GM12873 (cell line): ENCODE results near the gene MICALL2.

Experiments used
- TF ChIP-seq, protein P1 (sequence below): IDR thresholded peaks from 2 replicates; pipeline ENCODE4 v1.5.1; 2012; ENCODE audit warnings: low read depth, mild to moderate bottlenecking, moderate library complexity, low read length, control low read depth; ENCODE audit not compliant: insufficient read depth; ENCODE audit errors: missing control alignments

MICALL2 gene

DNA sequence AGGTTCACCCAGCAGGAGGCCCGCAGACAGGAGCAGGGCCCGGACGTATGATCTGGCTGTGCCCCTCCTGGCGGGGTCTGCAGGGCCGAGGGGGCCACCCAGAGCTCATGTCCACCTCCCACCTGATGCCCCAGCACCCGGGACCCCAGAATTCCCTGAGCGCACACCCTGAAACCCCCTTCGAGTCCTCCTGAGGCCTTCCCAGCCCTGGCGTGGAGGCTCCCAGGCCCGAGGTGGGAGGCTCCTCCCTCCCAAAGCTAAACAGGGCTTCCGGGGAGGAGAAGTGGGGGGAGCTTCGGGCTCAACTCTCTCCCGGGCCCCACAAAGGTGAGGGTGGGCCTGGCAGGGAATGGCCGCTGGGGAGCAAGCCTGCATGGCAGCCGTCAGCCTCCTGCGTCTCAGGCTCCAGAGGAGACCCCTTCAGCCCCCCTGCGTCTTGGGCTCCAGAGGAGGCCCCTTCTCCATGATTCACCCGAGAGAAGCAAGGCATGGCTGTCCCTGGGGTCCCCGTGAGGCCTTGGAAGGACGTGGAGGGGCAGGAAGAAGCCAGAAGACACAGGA is 30.2 kb downstream of the MICALL2 start:
- TF ChIP-seq, protein P1, sequence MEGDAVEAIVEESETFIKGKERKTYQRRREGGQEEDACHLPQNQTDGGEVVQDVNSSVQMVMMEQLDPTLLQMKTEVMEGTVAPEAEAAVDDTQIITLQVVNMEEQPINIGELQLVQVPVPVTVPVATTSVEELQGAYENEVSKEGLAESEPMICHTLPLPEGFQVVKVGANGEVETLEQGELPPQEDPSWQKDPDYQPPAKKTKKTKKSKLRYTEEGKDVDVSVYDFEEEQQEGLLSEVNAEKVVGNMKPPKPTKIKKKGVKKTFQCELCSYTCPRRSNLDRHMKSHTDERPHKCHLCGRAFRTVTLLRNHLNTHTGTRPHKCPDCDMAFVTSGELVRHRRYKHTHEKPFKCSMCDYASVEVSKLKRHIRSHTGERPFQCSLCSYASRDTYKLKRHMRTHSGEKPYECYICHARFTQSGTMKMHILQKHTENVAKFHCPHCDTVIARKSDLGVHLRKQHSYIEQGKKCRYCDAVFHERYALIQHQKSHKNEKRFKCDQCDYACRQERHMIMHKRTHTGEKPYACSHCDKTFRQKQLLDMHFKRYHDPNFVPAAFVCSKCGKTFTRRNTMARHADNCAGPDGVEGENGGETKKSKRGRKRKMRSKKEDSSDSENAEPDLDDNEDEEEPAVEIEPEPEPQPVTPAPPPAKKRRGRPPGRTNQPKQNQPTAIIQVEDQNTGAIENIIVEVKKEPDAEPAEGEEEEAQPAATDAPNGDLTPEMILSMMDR: no peak

DNA sequence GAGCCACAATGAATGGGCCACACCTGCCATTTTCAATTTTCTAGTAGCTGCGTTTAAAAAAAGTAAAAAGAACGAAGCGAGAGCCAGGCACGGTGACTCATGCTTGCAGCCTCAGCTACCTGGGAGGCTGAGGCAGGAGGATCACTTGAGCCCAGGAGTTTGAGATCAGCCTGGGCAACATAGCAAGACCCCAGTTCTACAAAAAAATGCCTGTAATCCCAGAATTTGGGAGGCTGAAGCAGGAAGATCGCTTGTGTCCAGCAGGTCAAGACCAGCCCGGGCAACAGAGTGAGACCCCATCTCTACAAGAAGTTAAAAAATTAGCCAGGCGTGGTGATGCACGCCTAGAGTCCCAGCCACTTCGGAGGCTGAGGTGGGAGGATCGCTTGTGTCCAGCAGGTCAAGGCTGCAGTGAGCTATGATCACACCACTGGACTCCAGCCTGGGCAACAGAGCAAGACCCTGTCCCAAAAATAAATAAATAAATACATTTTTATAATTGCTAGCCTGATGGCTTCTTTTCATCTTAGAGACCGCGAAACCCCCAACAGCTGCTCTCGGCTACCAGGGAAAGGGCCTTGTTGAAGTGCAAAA is 32.1 kb downstream of the MICALL2 start:
- TF ChIP-seq, protein P1: no peak

DNA sequence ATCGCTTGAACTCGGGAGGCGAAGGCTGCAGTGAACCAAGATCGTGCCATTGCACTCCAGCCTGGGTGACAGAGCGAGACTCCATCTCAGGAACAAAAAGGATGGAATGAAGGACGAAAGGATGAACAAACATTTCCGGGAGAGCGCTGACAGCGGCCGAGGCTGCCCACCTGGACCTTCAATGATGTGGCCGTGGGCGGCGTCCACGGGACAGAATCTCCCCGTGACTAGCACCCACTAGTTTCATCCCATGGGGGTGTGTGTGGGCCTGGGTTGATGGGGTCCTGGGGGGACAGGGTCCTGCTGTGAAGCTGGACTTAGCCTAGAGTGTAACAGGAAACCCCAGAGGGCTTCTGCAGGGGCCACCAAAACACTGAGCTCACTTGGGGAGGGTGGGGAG is 32.8 kb downstream of the MICALL2 start:
- TF ChIP-seq, protein P1: no peak

DNA sequence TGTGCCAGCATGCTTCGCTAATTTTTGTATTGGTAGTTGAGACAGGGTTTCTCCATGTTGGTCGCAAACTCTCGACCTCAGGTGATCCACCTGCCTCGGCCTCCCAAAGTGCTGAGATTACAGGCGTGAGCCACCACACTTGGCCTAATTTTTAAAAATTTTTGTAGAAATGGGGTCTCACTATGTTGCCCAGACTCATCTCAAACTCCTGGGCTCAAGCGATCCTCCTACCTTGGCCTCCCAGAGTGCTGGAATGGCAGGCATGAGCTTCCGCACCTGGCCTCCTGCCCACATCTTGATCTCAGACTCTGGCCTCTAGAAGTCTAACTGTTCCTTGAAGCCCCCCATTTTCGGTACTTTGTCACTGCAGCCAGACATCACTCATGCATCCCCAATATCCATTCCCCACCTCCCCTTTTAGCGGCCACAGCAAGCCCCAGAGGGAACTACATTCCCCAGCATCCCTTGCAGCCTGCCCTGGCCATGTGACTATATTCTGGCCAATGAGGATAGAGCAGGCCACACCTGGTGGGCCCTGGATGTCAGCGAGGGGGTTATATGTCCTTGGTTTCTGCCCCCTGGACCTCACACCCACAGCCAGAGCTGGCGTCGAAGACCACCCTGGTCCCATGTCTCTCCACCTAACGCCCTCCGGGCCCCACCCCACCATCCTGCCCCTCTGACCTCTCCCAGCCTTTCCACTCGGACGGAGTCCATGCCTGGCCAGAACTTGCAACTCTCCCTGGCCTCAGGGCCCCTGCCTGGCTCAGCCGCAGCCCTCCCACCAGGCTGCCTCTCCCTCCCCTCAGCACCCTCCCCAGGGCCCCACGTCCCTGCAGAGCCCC is 33.8 kb downstream of the MICALL2 start:
- TF ChIP-seq, protein P1: no peak

DNA sequence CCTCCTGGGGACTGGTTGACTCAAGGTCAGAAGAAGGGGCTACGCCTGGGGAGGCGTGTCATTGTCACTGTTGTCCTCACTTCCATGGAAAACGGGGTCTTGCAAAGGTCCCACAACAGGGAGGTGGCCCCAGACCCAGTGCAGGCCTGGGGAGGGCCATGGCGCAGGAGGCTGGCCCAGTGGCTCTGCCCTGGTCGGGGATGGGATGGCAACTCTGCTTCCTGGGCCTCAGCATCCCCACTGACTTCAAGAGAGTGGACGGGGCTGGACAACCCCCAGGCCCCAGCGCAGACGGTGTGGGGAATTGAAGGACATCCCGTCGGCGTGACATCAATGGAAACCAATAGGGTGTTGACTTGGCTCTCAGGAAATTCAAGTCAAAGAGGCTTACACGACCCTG is 35.2 kb downstream of the MICALL2 start:
- TF ChIP-seq, protein P1: no peak

DNA sequence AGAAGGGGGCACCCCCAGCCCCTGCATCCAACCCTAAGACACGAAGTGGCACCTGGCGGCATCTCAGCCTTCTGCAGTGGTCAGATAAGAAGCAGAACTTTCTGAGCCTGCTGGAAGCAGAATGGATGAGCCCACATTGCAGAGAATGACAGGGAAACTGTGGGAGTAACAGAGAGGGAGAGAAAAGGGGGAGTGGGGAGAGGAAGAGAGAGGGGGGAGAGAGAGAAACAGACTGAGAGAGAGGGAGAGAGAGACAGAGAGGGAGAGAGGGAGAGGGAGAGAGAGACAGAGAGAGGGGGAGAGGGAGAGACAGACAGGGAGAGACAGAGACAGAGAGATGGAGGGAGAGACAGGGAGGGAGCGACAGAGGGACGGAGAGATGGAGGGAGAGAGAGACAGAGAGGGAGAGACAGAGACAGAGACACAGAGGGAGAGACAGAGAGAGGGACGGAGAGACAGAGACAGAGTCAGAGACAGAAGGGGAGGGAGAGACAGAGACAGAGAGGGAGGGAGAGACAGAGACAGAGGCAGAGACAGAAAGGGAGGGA is 35.9 kb downstream of the MICALL2 start:
- TF ChIP-seq, protein P1: no peak

DNA sequence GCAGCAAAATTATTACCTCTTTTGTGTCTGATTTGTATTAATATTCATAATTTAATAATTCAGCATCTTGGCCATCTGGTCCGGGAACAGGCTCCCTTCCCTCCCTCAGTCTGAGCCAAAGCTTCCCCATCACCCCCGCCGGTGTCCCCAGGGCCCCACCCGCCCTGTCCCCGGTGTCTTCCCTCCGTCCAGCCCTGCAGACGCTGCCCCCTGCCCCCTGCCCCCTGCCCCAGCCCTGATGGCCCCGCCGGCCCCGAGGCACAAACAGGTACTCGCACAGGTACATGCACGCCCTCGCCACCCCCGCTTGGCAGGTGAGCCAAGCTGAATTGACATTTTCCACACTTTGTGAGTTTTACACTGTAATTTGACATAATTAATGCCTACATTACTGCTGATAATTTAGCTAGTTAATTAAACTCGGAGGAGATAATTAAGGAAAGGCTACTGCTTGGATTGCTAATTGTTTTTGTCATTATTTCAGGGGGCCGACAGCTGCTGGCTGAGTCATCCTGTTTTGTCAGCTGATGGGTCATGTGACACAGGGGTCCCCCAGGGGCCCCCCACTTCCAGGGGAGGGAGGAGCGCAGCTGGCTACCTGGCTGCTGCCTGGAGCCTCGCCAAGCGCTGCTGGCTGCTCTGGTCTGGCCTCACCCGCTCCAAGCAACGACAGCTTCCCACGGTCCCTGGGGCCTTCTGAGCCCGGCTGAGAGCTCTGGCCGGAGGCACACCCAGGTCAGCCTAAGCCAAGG is 36.6 kb downstream of the MICALL2 start:
- TF ChIP-seq, protein P1: no peak
